ENCODE results near the gene PTPRA. TPM values are rescaled to one million over a fixed set of nuclear protein-coding genes. Genes with fewer than 3 reads are reported as not detected.

The PTPRA gene
- total and polyA plus RNA-seq, 2 of the 8 experiments (the other 6 are each of a cell fraction or from before 2014, with no cell fraction given) = 47.7 to 51.3 TPM

DNA sequence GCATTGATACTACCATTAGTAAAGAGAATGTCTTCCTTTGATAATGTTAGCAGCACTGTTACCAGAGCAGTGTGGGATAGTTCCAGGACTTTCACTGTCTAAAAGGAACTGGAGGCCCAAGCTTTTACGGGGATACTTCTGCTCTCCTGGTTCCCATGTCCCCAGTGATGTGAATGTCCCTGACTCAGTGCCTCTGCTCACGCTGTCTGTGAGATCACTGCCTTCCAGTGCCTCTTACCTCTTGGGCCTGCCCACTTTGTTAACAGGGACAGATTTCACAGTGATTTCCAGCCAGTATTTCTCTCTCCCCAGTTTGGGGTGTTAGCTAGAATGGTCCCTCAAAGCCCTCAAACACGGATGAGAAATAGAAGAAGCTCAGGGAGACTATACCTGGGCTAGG lies 14.4 kb downstream of the PTPRA start:
- CTCF ChIA-PET (ENCODE audit: partially characterized antibody) = interaction anchor here (0.7 to 1.5 kb wide), 2 partner anchors 22 to 182 kb away, joined by 3 to 10 read pairs; no protein-coding TSS in a partner anchor
- peaks cover 7% of the 10 kb centered on the region for H3K79me1 ChIP-seq (ENCODE audit: low read depth, low read length)
- H3K9ac ChIP-seq (replicated peaks in 1 of 4; ENCODE audit: extremely low read depth in 1 of 4, low read depth in 3 of 4, low read length in 3 of 4) = no peak overlapping the region
- 92% methylated on average over 3 of the region's 3 CpGs; no CpG with 5 or more reads in 1 of the 2 experiments for WGBS, 2 experiments (ENCODE audit: extremely low coverage in 1 of 2, insufficient coverage in 1 of 2, insufficient read length in 1 of 2, insufficient replicate concordance in 2 of 2, low coverage in 1 of 2, low lambda C conversion rate in 2 of 2, missing lambda C conversion rate in 1 of 2)
- no peak overlapping the region for H2BK120ac ChIP-seq (replicated peaks; ENCODE audit: low read depth, low read length)
- H4K91ac ChIP-seq (replicated peaks; ENCODE audit: insufficient read length, low read length) = no peak overlapping the region
- H3K18ac ChIP-seq (ENCODE audit: extremely low read depth, low read length) = no peak overlapping the region
- no peak overlapping the region for H4K8ac ChIP-seq (ENCODE audit: extremely low read depth, insufficient read depth, low read length)
- H3K4me1 ChIP-seq (replicated peaks in 1 of 4; ENCODE audit: control insufficient read depth in 3 of 4, insufficient read depth in 4 of 4, low read length in 3 of 4) = no peaks in the 10 kb centered on the region
- H2AFZ ChIP-seq (ENCODE audit: low read length) = no peak overlapping the region
- TF ChIP-seq ZNF274 (IDR thresholded peaks at IDR 0.05; ENCODE audit: borderline replicate concordance, extremely low read depth, low read length) (no peak), KDM5A (IDR thresholded peaks at IDR 0.05; ENCODE audit: low read length) (no peak), TAF1 (IDR thresholded peaks at IDR 0.05; ENCODE audit: low read depth, low read length) (no peak), TBP (IDR thresholded peaks at IDR 0.05; ENCODE audit: low read depth, low read length) (no peak)
- H3K4me3 ChIP-seq (ENCODE audit: extremely low read depth in 1 of 4, insufficient read depth in 2 of 4, low read depth in 3 of 4, low read length in 4 of 4) = no peak overlapping the region
- H3K79me2 ChIP-seq (ENCODE audit: control insufficient read depth in 1 of 2, insufficient read depth in 2 of 2, low read length in 2 of 2) = peaks cover 5 to 80% of the 10 kb centered on the region in 2 experiments; a peak in 3 of 4 replicates
- POLR2A ChIA-PET (ENCODE audit: partially characterized antibody) = interaction anchor here (1.1 to 2.4 kb wide), 2 partner anchors 10 to 14 kb away, joined by 3 to 6 read pairs; no protein-coding TSS in a partner anchor
- H2AK5ac ChIP-seq (ENCODE audit: low read depth, low read length) = no peak overlapping the region
- no peak for FAIRE-seq
- no peaks in the 10 kb centered on the region for H3K9me3 ChIP-seq (ENCODE audit: insufficient read depth in 2 of 2, low read depth in 1 of 2, low read length in 1 of 2)
- H2BK12ac ChIP-seq (ENCODE audit: low read depth, low read length) = no peak overlapping the region
- H3K23me2 ChIP-seq (ENCODE audit: low read depth, low read length) = peaks cover 2% of the 10 kb centered on the region; the same call in 1 of the 2 replicates
- no peak overlapping the region for H3K56ac ChIP-seq (replicated peaks; ENCODE audit: insufficient read length, low read depth, low read length)
- DNase-seq (ENCODE audit: low read depth in 1 of 2, low spot score in 2 of 2) = no peak
- no peak overlapping the region for H3K14ac ChIP-seq (ENCODE audit: insufficient read length)
- H2BK5ac ChIP-seq (ENCODE audit: low read depth, low read length) = no peak overlapping the region
- H3K27ac ChIP-seq (ENCODE audit: low read depth, low read length) = no peak overlapping the region
- no peak overlapping the region for H4K5ac ChIP-seq (ENCODE audit: insufficient read length, low read depth, low read length)
- H3K27me3 ChIP-seq (replicated peaks in 1 of 4; ENCODE audit: control insufficient read depth in 3 of 4, extremely low read depth in 1 of 4, insufficient read depth in 3 of 4, low read length in 3 of 4) = no peaks in the 10 kb centered on the region
- H3K4ac ChIP-seq (replicated peaks; ENCODE audit: insufficient read length, low read depth, low read length) = no peak overlapping the region
- no peak overlapping the region for H2BK20ac ChIP-seq (ENCODE audit: low read length)
- peaks cover 3 to 5% of the 10 kb centered on the region in 2 experiments for H4K20me1 ChIP-seq (replicated peaks in 1 of 2; ENCODE audit: control insufficient read depth in 1 of 2, insufficient read depth in 2 of 2, low read length in 2 of 2)
- H3K23ac ChIP-seq (ENCODE audit: insufficient read length) = no peak overlapping the region
- H2BK15ac ChIP-seq (ENCODE audit: low read length) = no peak overlapping the region
- H3K4me2 ChIP-seq (ENCODE audit: insufficient read depth in 1 of 2, low read depth in 2 of 2, low read length in 2 of 2) = no peak overlapping the region
- H3K36me3 ChIP-seq (ENCODE audit: control insufficient read depth in 2 of 4, insufficient read depth in 4 of 4, low read length in 3 of 4) = no peaks in the 10 kb centered on the region
